Activated T-cell treated with anti-CD3 and anti-CD28 coated beads, Interleukin-2, amount 50 U/mL, for 1 hour (primary cell): ENCODE results near the gene CATSPERZ.

Experiments
- DNase-seq: peaks from one replicate; pipeline ENCODE4 v3.0.0-alpha.2; 2020

CATSPERZ gene

GRCh38 chr11:64264371-64264852, 35.7 kb upstream of the CATSPERZ start:
- DNase-seq: no peak

DNA sequence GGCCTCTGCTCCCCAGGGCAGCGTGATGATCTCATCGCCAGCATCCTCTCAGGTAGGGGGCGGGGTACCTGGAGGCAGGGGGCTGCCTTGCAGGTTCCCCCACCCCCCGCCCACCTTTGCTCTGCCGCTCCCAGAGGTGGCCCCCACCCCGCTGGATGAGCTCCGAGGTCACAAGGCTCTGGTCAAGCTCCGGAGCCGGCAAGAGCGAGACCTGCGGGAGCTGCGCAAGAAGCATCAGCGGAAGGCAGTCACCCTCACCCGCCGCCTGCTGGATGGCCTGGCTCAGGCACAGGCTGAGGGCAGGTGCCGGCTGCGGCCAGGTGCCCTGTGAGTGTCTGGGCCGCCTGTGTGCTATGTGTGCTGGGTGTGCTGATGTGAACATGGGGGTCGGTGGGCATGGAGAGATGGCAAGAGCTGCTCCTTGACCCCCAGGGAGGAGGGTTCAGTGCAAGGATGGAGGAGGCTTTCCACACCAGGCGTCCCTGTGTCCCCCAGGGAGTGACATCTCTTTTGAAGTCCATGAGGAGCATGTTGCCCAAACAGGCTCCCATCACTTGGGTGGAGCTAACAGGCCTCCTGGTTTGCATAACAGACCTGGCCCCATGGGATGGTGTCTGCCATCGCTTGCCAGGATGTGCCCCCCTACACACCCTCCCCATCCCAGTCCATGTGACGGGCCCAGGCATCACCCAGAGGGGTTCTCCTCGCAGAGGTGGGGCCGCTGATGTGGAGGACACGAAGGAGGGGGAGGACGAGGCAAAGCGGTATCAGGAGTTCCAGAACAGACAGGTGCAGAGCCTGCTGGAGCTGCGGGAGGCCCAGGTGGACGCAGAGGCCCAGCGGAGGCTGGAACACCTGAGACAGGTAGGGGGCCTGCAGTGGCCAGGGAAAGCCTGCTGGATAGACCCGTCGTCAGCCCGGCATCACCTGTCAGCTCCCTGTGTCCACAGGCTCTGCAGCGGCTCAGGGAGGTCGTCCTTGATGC, 34.7 kb upstream of the CATSPERZ start:
- no peak for DNase-seq

- DNase-seq: no peak
Observed at GRCh38 chr11:64266339-64266738, 33.8 kb upstream of the CATSPERZ start.

GRCh38 chr11:64267207-64267945, 32.8 kb upstream of the CATSPERZ start:
- no peak for DNase-seq

DNA sequence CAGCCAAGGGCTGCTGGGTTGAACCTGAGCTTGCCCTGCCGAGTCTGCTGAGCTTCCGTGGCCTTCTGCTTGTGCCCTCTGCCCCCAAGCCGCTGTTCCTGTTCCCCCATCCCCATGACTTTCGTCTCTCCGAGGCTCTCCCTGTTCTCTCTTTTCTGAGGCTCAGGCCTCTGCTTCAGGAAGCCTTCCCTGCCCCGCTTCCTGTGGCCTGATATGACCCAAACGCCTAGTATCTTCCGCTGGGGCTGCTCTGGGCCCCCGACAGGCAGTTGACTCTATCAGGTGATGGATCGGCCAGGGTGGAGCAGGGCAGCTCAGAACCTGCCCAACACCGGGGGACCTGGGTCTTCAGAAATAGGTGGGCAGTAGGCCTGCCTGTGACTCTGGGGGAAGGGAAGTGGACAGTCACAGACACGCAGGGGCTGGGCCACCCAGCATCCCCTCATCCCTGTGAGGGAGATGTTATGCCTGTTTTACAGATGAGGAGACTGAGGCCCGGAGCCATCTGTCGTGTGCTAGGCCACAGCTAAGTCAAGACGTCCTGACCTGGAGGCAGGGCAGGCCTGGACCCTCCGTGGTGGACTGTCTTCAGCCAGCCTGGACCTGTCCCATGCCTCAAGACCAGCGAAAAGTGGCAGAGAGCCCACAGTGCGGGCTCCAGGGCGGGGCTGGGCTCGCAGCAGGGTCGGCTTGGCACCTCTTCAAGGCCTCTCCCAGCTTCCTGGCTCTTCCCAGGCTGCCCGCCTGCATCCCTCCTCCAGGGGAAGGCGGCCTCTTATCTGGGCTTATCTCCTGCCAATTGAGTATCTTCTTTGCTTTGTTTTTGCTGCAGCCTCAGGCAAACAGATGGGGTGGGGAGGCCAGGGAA, 31.9 kb upstream of the CATSPERZ start:
- DNase-seq: no peak

GRCh38 chr11:64268893-64269539, 31.1 kb upstream of the CATSPERZ start:
- DNase-seq: no peak

DNA sequence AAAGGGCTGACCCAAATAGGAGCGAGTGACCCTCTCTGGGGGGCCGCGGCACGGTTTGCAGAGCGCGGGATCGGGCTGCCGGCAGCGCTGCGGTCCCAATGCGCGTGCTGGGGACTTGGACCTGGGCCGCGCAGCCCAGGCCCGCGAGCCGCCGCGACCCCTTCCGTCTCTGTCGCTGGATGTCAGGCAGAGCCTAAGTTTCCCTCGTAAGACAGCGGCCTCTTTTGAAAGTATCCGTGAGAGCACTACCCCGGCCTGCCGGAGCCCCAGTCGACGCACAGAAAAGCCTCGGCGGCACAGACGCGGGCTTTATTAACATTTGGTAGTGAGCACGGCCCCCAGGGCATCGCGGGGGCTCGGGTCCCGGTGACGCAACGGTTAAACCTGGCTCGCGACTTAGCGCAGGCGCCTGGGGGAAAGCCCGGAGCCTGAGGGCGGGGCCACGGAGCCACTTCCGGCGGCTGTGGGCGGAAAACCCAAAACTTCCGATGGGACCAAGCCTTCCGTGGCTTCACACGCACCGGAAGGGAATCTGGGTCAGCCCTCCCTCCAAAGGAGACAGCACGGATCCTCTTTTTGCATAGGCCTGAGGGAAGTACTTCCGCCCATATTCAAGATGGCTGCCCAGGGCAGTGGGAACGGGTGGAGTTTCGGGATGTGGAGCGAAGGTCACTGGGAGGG, 30.5 kb upstream of the CATSPERZ start:
- peak; percentile 98 for DNase-seq

DNA sequence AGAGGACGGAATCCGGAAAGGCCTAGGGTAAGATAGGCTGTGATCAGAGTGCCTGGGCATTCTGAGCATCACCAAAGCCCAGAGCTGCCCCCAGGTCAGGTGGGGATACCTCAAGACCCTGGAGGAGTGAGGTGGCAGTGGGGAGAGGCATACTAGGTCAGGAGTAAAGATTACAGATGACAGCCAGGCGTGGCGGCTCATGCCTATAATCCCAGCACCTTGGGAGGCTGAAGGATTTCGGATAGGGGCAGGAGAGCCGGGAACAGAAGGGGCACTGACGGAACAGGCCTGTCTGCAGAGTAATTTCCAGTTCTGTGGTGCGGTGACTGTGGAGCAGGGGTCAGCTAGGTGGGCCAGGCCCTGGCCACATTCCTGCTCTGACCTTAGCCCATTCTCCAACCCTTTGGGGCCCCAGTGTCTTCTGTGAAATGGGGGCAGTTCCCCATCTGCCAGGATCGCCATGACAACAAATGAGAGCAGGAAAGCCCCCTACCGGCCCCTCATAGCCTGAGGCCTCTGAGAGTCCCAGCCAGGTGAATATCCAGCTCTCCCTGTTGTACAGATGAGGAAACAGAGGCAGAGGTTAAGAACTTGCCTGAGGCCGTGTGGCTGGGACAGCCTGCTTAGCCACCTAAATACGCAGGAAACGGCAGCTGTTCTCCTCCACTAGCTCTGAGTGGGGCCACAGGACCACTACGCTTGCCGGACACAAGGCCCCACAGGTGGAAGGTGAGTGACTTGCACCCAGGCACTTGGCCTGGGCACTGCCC, 24.9 kb upstream of the CATSPERZ start:
- no peak for DNase-seq

DNA sequence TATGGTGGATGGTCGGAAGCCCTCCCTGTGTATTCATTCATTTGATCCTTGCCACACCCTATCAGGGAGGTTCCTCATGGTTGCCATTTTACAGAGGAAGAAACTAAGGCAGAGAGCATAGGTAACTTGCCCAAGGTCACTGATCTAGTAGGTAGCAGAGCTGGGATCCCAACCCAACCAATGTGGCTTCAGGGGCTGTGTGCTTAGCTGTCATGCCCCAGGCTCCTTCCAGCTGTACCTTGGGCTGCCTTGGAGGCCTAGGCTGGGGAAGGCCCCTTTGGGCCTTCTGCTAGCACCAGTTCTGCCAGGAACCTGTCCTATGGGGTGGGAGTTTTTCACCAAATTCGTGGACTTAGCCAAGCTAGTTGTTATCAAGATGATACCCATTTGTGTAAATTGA, 24.3 kb upstream of the CATSPERZ start:
- DNase-seq: no peak

GRCh38 chr11:64276653-64277431, 23.3 kb upstream of the CATSPERZ start:
- no peak for DNase-seq

GRCh38 chr11:64278576-64279190, 21.5 kb upstream of the CATSPERZ start:
- no peak for DNase-seq

- no peak for DNase-seq
Observed at GRCh38 chr11:64281957-64282770, 18.0 kb upstream of the CATSPERZ start.

- no peak for DNase-seq
Observed at GRCh38 chr11:64283092-64283491, 17.1 kb upstream of the CATSPERZ start.

GRCh38 chr11:64284048-64284961, 15.9 kb upstream of the CATSPERZ start, which contains the start of gene BAD:
Gene BAD, minus strand, starts transcription at chr11:64284665. Its CDS starts 297 bp downstream, at chr11:64284368.
- peak; percentile 92 for DNase-seq

DNA sequence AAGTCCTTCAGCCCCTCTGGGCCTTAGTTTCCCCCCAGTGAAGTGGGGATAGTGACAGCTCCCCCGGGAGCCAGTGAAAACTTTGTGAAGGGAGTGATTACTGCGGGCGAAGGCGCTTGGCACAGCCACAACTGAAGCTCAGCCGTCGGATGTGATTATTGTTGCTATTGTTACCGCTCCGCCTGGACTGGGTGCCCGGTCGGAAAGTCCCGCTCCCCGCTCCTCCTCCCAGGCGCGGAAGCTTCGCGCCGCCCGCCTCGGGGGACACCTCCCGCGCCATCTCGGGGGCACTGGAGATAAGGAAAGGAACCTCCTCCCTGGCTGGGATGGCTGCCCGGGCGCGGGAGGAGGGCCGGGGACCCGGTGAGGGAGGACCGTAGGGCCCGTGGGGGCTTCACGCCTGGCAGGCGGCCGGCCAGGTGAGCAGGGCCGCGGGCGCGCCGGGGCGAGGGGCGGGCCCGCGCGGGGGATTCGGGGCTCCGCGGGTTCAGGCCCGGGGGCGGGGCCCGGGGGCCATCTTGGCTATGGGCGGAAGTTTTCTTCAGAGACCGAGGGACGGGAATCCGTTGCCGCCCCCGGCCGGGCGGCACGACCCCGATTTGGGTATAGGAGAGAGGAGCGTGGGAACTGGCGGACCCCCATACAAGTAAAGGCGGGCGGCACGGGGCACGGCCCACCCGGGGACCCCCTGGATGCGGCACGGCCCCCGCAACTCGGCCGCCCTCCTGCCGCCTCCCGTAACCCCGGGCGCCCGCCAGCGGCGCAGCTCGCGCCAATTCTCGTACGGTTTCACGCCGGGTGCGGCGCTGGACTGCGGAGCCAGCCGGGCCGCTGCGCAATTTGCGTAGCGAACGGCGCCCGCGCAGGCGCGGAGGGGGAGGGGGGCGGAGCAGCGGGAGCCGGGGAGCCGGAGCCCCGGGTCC, 14.9 kb upstream of the CATSPERZ start, which contains the start of gene GPR137:
TSS of gene GPR137 (plus strand) at position 887 of the 923 bp plus-strand sequence. CDS start 677 bp downstream, outside the sequence.
- peak; percentile 99 for DNase-seq
